ENCODE measurements around the gene MAP7D1.
"Not testable (repeated sequence)": the region's sequence is repeated elsewhere in the genome, so short reads cannot be mapped to it uniquely, and the experiment has no call there.

MAP7D1 gene

DNA sequence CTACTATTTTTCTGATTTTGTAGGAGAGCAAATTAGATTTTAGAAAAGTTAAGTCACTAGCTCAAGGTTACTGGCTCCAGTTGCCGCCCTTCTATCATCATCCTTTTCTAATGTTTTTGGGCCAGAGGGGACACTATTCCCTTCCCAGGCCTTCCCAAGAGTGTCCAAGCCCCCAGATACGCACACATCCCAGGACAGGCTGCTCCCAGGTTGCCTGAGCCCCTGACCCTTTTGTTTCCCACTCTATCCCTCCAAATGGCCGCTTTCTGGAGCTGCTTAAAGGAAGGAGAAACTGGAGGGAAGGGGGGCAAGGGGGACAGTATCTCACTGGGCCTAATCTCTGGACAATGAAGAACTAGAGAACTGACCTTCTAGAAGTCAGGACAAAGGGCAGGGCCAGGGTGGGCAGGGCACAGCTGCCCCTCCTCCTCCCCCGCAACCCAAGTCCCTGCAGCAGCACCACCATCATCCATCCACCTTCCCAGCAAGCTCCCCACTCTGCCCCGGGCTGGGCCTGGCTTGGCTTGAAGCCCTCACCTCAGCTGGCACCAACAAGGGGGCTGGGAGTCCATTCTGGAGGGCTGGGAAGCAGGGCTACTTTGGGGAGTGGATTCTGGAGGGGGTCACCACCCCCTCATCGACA is 1.1 kb upstream of the MAP7D1 start:
- DNase-seq, result no peak

DNA sequence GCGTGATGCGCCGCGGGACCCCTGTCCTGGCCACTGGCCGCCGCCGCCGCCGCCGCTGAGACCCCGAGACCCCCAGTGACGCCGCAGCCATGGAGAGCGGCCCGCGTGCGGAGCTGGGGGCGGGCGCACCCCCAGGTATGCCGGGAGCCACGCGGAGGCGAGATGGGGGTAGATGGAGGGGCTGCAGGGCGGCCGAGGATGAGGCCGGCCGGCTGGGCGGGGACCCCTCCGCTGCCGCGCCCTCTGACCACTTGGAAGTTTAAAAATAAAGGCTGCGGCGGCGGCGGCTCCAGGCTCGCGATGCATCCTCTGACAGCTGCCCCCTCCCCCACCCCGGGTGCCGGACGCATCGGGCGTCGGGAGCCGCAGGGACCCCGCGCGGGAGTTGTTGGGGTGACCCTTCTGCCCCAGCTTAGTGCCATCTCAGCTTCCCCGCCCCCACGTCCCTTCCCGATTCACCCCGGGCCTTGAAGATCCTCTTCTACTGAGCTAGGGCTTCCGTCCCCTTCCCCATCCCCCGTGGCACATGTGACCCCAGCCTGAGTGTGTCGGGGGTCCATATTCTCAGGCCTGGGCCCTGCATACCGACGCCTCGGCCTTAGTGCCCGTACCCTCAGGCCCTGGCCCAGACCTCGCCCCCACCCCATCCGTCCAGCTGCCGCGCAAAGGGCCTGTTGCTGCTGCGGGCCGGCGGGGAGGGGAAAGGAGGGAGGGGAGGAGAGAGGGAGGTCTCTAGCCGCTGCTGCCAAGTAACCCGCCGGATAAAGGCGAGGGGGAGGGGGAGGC is 562 bp downstream of the MAP7D1 start:
- no peak for DNase-seq

DNA sequence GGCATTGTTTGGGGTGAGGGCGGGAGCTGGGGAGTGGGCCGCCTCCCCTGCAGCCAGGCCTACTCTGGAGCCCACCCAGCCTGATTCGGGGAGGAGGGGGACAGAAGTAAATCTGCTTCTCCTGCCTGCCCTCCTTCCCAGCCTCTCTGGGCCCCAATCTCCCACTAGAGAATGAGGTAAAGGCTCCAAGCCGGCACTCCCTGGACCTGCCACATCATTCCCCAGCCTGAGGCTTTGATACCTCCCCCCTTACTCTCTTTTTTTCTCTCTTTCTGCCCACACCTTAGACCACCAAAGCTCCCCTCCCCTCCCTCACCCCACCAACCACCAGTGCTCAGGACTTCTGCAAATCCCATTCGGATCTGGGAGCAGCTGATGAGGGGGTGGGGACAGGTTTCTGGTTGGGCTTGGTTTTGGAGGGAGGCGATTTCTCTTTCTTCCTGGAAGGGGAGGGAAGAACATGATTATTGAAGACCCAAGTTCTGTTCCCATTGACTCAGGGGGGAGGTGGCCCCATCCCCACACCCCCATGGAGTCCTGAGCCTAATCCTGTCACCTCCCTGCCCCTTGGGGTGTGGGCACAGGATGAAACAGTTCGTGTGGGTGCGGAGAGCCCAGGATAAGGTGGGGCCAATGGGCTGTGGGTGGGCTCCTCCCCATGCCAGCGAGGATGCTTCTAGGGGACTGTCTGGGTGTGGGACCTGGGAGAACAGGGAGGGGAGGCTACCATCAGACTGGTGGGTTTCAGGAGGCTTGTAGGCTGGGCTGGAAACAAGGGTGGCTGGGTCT is 1.3 kb downstream of the MAP7D1 start:
- DNase-seq, result no peak

DNA sequence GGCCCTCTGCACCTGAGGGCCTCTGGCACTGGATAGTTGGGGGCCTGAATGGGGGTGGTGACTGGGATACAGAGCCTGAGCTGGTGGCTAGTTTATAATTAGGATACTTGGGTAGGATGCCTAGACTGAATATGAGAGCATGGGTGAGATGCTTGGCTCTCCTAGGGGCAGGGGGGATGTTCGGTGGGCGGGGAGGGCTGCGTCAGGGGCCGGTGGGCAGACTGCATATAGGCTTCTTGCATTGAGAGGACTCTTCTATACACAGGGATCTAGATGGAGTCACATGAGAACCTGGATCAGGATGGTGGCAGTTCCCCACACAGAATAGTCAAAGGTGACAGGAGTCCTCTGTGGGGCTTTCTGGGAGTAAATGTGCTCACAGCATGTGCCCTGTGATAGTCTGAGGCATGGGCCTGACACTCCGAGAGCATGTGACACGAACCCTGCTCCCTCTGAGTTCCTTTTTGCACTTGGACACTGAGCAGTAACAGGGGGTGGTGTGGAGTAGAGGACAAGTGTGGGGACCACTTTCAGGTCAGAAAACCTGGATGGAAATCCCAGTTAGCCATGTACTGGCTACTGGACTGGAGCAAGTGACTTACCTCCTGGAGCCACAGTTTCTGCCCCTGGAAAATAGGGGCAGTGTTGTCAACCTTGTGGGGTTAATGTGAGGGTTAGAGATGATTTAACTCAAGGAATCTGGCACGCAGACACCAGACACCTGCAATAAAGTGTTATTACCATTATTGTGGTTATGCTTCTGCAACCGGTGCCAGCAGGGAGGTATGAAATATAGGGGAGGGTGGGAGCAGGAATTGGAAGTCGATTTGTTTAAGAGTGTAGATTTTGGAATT is 2.2 kb downstream of the MAP7D1 start:
- no peak for DNase-seq

DNA sequence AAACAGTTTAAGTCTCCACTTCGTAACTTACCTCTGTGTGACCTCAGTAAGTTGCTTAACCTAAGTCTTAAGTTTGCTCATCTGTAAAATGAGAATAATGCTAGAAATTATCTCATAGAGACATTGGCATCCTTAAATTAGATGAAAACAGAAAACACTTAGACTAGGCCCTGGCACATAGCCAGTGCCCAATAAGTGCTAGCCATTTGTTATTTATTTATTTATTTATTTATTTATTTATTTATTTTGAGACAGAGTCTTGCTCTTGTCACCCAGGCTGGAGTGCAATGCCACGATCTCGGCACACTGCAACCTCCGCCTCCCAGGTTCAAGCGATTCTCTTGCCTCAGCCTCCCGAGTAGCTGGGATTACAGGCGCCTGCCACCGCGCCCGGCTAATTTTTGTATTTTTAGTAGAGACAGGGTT is 2.9 kb downstream of the MAP7D1 start:
- DNase-seq, result not testable (repeated sequence)

DNA sequence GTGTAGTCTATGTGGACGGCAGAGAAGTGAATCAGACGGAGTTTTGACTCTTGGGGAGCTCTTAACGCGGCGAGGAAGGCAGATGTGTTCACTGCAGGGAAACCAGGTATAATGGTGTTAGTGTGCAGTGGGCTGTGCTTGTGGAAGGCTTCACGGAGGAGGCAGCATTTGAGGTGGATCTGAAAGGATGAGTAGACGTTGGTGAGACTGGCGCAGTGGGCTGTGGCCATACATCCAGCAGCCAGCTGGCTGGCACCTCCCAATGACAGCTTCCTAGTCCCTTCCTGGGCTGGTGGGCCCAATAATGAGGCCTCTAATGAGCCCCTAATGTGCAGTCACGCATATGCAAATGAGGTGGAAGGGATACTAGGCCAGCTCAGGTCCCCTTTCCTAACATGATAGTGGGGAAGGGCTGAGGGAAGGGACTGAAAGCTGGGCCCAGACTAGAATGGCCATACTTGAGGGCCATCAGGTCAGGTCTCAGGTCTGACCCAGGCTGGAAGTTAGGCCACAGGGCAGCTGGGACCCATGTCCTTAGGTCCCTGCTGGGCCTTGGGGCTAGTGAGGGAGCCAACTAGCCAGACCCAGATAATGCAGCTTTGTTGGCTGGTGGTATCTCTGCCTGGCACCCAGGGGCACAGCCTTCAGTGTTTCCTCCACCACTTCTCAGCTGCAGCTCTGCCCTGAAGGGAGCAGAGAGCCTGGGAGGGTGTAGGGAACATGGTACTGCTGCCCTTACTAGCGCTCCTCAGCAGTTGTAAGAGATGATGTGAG is 3.8 kb downstream of the MAP7D1 start:
- no peak for DNase-seq

DNA sequence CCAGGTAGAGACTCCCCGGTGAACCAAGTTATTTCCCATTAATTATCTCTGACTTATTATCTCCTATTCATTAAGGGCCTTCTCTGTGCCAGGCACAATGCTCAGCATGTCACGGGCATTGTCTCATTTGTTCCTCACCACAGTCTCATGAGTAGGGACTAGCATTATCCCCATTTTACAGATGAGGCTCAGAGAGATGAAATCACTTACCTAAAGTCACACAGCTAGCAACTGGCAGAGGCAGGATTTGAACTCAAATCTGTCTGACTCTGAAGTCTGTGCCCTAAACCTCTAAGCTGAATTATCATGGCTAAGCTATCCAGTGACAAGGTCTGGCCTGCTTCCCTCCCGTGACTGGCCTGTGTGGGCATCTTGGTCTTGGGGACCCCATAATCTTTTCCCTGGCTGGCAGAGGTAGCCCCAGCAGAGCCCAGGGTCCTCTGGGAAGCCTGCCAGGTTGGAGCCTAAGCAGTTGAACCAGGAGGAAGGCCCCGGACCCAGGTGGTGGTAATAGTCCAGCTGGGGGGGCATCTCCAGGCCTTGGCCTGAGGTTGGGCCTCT is 4.5 kb downstream of the MAP7D1 start:
- DNase-seq, result no peak

DNA sequence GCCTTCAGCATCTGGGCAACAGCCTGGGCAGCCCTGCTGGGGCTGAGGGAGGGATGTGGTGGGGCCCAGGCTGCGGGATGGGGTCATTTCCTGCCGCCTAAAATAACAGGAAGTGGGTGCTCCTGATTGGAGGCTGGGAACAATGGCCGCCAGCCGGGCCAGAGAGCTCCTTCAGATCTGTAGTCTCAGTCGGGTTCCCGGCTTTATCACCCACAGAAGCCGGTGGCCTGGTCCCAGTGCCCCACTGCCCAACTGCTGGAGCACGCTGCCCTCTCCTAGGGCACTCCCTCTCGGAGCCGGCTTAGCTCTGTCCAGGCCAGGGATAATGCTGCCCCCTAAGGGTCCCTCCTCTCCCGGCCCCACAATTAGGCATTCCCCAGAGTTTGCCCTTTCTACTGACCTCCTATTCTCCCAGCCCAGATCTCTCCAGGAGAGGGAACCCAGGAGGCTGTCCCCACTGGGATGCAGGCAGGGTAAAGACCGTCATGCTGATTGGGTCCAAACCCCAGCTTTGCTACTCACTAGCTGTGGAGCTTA is 5.1 kb downstream of the MAP7D1 start:
- DNase-seq, result no peak

DNA sequence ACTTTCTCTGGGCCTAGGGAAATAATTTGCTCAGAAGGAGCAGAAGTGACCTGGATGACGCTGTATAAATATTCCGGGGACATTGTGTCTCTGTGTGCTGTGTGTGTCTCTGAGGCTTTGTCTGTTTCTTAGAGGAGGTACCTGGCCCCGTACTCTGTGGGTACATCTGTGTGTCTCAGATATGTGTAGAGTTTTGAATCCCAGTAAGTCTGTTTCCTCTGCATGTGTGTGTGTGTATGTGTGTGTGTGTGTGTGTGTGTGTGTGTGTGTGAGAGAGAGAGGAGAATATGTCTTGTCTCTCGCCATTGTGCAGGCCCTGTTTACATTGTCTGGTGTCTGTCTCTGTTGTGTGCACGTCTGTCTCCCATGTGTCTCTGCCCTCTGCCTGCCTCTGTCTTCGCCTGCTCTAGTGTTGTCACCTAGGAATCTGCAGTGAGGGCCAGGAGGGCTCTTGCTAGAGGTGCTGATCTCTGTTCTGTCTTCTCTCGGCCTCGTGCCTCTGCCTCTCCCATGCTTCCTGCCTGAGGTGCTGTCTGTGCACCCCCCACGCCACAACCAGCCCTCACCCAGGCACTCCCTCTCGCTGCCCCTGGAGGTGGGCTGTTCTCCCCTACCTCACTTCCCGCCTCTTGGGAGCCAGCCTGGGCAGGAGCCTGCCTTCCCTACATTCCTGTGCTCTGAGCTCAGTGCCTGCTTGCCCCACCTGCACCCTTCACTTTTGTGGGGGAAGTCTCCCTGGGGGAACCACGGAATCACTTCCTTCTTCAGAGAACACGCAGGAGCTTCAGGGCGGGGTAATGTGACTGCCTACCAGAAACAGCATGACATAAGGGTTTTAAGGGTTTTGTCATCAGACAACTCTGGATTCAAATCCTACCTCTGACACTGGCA is 5.9 kb downstream of the MAP7D1 start:
- DNase-seq, result no peak

DNA sequence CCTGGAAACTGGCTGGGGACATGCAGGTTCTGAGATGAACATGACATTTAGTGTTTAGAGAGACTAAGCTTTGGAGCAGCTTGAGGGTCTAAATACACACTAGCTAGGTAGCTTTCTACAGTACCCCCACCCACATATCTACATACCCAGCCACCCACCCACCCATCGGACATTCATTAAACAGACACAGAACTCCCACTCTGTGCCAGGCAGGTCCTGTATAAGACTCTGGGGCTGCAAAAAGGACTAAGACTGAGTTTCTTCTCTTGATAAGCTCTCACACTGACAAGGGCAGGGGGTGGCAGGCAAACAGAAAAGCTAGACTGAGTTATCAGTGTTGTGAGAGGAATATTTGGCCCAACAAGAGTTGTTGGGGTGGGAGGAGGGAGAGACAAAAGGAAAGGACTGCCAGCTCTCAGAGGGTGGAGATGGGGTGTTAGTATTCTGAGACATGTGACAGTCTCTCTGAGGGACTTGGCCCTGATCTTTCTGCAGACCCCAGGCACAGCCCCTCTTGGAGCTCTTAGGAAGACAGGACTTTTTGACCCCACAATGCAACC is 6.8 kb downstream of the MAP7D1 start:
- no peak for DNase-seq

DNA sequence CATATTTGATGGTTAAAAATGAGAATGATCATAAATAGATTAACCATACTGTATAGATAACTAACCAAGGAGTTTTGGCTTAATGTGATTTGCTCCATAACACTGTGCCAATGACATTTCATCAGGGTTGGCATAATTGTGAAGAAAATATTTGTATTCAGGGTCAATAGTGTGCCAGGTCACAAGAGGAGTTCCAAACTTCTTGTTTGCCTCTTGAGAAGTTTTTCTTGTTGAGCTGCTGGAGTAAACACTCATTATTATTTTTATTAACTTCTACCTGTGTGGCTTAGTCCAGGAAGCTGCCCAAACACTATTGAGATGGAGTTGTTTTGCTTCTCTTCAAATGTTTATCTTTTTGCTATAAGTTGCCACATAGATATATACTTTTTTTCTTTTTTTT is 7.5 kb downstream of the MAP7D1 start:
- no peak for DNase-seq

DNA sequence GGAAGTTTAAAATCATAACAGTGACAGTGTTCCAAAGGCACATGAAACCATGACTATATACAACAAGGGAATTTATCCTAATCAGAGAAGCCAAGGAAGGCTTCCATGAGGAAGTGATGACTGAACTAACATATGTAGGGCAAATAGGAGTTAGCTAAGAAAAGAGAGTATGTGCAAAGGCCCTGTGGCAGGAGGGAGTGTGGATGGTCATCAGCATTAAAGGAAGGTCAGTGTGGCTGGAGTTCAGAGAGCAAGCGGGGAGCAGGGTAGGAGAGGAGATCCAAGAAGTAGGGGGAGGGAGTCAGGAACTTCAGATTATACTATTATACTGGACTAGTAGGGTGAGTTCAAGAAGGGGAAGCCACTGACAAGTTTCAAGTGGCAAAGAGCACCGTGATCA is 8.4 kb downstream of the MAP7D1 start:
- DNase-seq, result no peak

DNA sequence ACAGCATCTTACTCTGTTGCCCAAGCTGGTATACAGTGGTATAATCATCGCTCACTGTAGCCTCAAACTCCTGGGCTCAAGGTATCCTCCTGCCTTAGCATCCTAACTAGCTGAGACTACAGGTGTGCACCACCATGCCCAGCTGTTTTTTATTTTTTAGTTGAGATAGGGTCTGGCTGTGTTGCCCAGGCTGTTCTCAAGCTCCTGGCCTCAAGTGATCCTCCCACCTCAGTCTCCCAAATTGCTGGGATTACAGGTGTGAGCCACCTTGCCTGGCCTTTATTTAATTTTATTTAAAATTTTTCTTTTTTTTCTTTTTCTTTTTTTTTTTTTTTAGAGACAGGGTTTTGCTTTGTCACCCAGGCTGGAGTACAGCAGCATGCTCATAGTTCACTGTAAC is 9.2 kb downstream of the MAP7D1 start:
- no peak for DNase-seq

DNA sequence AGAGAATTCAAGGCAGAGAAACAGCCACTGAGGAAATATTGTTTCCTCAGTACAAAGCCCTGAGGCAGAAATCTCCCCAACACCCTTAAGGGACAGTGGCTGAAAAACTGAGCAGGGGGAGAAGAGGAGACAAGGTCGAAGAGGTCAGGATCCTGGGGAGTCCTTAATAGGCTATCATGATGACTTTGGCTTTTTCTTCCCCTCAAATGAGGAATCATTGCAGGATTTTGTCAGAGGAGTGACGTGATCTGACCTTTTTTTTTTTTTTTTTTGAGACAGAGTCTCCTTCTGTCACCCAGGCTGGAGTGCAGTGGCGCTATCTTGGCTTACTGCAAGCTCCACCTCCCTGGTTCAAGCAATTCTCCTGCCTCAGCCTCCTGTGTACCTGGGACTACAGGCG is 10.2 kb downstream of the MAP7D1 start:
- no peak for DNase-seq

DNA sequence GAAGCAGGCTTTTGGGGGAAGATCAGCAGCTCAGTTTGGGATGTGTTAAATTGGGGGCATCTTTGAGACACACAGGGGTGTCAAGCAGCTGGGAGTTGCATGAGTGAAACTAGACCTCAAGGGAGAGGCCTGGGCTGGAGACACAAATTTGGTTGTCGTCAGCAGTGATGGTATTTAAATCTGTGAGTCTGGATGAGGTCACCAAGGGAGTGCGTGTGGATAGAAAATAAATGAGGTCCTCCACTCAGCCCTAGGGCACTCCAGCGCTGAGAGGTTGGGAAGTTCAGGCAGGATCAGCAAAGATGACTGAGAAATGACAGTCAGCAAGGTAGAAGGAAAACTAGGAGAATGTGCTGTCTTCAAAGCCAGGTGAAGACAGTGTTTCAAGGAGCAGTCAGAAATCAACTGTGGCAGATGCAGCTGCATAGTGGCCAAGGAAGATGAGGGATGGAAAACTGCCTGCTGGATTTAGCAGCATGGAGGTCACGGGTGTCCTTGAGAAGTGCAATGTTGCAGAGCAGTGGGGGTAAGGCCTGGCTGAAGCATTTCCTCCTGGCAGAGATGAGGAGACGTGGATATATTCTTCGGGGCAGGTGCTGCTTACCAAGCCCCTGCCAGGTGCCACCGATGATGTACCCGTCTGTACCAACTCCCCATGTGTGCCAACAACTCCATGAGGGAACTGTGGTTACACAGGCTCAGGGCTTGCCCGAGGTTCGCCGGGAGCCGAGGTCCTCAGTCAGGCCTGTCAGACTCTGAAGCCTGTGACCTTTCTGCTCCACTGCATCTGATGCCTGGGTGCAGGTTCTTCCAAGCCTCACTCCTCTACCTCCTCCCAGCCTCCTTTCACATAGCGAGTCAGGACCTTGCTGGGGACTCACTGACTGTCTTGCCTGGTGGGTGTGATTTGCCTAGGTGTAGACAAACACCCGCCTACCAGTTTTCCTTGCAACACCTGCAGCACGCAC is 11.3 kb downstream of the MAP7D1 start:
- no peak for DNase-seq

DNA sequence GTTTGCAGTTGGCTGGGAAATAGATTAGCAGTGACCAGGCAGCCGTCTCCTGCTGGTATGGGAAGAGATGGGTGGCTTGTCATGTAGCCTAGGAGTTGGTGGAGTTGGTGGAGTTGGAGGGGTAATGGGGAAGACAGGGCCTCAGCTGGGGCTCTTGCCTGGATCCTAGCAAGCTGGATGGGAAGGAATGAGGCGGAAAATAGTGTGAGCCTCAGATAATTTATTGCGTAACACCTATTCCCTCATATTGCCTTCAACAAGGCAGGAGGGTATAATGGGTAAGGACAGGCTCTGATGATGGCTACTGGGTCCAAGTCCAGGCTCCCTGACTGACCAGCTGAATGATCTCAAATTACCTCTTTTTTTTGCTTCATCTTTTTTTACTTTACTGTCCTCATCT is 12.6 kb downstream of the MAP7D1 start:
- no peak for DNase-seq

DNA sequence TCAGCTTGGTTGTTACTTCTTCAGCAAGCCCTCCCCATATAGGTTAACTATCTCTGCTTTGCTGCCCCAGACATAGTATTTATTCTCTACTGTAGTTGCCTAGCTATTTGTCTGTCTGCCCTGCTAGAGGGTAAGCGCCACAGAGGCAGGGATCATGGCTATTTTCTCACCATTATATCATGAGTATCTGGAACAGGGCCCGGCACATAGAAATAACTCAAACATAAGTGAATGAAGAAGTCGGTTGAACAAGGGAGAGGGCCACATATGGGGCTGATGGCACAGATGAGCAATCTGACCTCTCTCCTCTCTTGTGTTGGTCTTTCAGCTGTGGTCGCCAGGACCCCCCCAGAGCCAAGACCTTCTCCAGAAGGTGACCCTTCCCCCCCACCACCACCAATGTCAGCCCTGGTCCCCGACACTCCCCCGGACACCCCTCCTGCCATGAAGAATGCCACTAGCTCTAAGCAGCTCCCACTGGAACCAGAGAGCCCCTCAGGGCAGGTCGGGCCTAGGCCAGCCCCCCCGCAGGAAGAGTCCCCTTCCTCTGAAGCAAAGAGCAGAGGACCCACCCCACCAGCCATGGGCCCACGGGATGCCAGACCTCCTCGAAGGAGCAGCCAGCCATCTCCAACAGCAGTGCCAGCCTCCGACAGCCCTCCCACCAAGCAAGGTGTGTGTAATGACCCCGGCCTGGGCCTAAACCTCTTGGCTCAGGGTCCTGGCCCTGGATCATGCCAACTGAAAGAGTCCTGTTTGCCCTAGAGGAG is 14.9 kb downstream of the MAP7D1 start:
- DNase-seq, result no peak

Measured in NCI-H2107 (cell line).